Neutrophil (primary cell): ENCODE results near the gene ARL8B.
"Not testable (repeated sequence)": the region's sequence is repeated elsewhere in the genome, so short reads cannot be mapped to it uniquely, and the experiment has no call there.

ENCODE experiments used
- H3K27ac ChIP-seq: fragments of 200-600 bp; sonication (generic); 2 replicates; pipeline ENCODE4 v1.5.1; 2016; ENCODE audit warnings: mild to moderate bottlenecking, moderate library complexity
- H3K27me3 ChIP-seq: fragments of 200-600 bp; sonication (generic); 2 replicates; pipeline ENCODE4 v1.6.0; 2016; ENCODE audit warnings: mild to moderate bottlenecking
- H3K36me3 ChIP-seq: fragments of 200-600 bp; sonication (generic); 2 replicates; pipeline ENCODE4 v1.5.1; 2017
- H3K4me1 ChIP-seq, 2 experiments: fragments of 200-600 bp in 1 of 2; sonication (generic) in 1 of 2; 1 replicate in 1 of 2; 2 replicates in 1 of 2; pipeline versions ENCODE4 v1.5.1 to v1.6.1; 2013 to 2016; ENCODE audit warnings: low read depth in 1 of 2, low read length in 1 of 2, mild to moderate bottlenecking in 1 of 2, moderate library complexity in 1 of 2; ENCODE audit not compliant: control insufficient read depth in 1 of 2, insufficient read depth in 1 of 2
- H3K4me3 ChIP-seq, 2 experiments: fragments of 200-600 bp in 1 of 2; sonication (generic) in 1 of 2; 1 replicate in 1 of 2; 2 replicates in 1 of 2; pipeline ENCODE4 v1.5.1; 2013 to 2016; ENCODE audit warnings: low read depth in 1 of 2, low read length in 1 of 2, mild to moderate bottlenecking in 1 of 2, moderate library complexity in 1 of 2
- H3K9me3 ChIP-seq: fragments of 200-600 bp; sonication (generic); 2 replicates; pipeline ENCODE4 v1.5.1; 2016
- TF ChIP-seq, protein P1 (sequence below): fragments of 200-600 bp; sonication (generic); IDR thresholded peaks from 2 replicates; pipeline ENCODE4 v1.5.1; 2016; ENCODE audit warnings: antibody characterized with exemption

Gene ARL8B

DNA sequence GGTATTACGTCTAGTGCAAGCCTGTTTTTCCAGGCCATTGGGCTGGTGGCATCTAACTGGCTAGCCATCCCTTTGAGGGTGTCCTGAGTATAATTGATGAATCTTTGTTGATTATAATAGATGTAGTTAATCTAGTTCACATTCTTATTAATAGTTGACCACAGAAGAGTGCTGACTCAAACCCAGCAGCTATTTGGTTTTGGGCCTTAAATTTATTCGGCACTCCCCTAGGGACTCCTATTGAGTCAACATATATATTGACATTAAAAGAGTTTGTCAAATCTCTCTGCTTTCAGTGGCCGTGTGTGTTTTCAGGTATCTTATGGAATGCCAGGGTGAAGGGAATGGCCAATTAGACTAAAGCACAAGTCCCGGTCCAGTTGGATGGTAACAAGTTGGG lies 19.7 kb downstream of the ARL8B start:
- peaks cover 34 to 45% of the 10 kb centered on the region in 2 experiments for H3K4me1 ChIP-seq
- peaks cover 3% of the 10 kb centered on the region for H3K36me3 ChIP-seq
- no peak overlapping the region for H3K4me3 ChIP-seq
- H3K27me3 ChIP-seq = no peaks in the 10 kb centered on the region
- TF ChIP-seq, protein P1, sequence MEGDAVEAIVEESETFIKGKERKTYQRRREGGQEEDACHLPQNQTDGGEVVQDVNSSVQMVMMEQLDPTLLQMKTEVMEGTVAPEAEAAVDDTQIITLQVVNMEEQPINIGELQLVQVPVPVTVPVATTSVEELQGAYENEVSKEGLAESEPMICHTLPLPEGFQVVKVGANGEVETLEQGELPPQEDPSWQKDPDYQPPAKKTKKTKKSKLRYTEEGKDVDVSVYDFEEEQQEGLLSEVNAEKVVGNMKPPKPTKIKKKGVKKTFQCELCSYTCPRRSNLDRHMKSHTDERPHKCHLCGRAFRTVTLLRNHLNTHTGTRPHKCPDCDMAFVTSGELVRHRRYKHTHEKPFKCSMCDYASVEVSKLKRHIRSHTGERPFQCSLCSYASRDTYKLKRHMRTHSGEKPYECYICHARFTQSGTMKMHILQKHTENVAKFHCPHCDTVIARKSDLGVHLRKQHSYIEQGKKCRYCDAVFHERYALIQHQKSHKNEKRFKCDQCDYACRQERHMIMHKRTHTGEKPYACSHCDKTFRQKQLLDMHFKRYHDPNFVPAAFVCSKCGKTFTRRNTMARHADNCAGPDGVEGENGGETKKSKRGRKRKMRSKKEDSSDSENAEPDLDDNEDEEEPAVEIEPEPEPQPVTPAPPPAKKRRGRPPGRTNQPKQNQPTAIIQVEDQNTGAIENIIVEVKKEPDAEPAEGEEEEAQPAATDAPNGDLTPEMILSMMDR = no peak
- H3K27ac ChIP-seq = no peak overlapping the region
- H3K9me3 ChIP-seq = no peaks in the 10 kb centered on the region

DNA sequence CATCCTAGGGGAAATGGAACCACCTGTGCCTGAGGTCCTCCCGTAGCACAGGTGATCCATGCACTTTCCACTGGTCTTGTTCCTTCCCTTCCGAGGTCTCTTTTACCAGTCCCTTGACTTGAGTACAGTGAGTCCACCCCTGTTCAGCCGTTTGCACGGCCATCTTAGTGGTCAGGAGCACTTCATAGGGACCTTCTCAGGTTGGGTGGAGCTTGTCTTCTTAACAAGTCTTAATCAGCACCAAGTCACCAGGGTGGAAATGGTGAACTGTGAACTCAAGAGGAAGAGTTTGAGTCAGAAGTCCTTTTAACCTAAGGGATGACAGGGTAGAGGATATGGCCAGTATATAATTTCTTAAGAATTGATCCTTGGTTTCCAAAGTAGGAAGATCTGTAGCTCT lies 21.4 kb downstream of the ARL8B start:
- peak overlapping the region; percentile 72 for H3K27ac ChIP-seq
- no peak overlapping the region for H3K4me3 ChIP-seq
- no peaks in the 10 kb centered on the region for H3K9me3 ChIP-seq
- peaks cover 3% of the 10 kb centered on the region for H3K36me3 ChIP-seq
- peaks cover 25 to 36% of the 10 kb centered on the region in 2 experiments for H3K4me1 ChIP-seq
- no peaks in the 10 kb centered on the region for H3K27me3 ChIP-seq
- TF ChIP-seq, protein P1 = no peak

DNA sequence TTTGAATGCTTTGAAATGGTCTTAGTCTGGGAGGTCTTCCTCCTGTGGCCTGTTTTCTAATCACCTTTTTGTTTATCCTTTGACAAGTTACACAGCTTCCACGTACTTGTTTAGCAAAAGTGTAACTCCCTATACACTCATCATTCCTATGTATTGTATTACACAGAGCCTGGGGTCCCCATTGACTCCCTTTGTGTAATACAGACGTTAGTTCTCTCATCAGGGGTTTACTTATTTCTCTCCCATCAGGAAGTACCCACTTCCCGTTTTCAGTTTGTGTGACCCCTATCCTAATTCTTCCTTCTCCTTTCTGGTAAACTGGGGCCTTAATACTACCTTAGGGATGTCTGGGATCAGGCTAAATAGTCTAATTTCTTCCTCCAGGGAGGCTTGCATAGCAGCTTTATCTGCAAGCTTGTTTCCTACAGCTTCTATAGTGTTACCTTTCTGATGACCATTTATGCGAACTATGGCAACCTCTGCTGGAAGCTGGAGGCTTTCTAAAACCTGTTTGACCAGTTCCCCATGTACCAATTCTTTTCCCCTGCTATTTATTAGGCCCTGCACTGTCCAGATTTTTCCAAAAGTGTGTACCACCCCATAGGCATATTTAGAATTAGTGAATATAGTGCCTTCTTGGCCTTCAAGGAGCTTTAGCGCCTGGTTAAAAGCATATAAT lies 22.4 kb downstream of the ARL8B start:
- TF ChIP-seq, protein P1 = no peak
- no peak overlapping the region for H3K4me3 ChIP-seq
- no peaks in the 10 kb centered on the region for H3K27me3 ChIP-seq
- H3K4me1 ChIP-seq = peaks cover 15 to 26% of the 10 kb centered on the region in 2 experiments
- peak overlapping the region; percentile 72 for H3K27ac ChIP-seq
- no peaks in the 10 kb centered on the region for H3K9me3 ChIP-seq
- H3K36me3 ChIP-seq = peaks cover 3% of the 10 kb centered on the region

DNA sequence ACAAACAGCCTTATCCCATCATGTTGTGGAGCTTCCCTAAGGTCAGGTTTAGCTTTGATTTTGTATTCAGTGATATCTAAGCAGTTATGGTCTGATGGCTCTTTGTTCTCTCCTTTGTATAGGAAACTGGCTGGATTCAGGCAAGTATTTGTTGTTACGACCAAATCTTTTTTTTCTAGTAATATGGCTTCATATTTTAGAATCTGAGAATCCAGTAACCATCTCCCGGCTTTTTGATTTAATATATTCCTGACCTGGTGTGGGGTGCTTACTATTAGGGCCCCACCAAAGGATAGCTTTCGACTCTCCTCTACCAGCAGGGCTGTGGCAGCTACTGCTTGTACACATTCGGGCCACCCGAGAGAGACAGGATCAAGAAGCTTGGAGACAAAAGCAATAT lies 23.0 kb downstream of the ARL8B start:
- TF ChIP-seq, protein P1 = no peak
- H3K9me3 ChIP-seq = no peaks in the 10 kb centered on the region
- peak overlapping the region; percentile 72 for H3K27ac ChIP-seq
- H3K4me3 ChIP-seq = no peak overlapping the region
- no peaks in the 10 kb centered on the region for H3K27me3 ChIP-seq
- H3K4me1 ChIP-seq = peaks cover 9 to 20% of the 10 kb centered on the region in 2 experiments
- H3K36me3 ChIP-seq = peaks cover 3% of the 10 kb centered on the region

DNA sequence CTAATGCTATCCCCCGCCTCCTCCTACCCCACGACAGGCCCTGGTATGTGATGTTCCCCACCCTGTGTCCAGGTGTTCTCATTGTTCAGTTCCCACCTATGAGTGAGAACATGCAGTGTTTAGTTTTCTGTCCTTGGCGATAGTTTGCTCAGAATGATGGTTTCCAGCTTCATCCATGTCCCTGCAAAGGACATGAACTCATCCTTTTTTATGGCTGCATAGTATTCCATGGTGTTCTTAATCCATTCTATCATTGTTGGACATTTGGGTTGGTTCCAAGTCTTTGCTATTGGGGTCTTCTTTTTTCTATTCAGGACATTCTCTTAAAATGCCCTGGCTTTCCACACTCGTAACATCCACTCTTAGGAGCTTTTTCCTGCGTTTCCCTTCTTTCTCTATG lies 25.1 kb downstream of the ARL8B start:
- not testable (repeated sequence) for H3K4me3 ChIP-seq, H3K27me3 ChIP-seq, H3K27ac ChIP-seq, H3K9me3 ChIP-seq, H3K36me3 ChIP-seq
- peaks cover 7 to 17% of the 10 kb centered on the region in 2 experiments for H3K4me1 ChIP-seq

DNA sequence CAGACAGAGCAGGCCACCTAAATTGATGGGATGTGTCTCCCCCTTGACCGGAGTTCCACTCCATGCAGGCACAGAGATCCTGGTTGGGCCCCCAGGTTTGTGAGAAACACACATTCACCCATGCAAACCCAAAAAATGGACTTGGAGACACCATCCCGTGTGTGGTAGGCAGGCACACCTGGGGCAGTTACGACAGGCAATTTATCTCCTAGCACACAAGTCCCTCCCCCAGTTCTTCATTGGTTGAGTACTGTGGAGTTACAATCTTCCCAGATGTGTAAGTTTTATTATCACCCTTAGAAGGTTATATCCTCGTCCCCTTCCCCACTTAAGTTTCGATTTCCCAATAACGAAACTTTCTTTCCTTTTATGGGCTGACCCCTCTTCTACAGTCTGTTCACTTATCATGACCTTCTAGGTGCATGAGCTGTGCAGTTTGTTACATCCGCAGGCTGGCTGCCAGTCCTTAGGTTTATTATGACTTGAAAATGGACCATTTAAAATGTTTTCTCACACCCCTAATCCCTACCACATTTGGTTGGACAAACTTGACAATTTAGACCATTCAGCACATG lies 27.3 kb downstream of the ARL8B start:
- no peaks in the 10 kb centered on the region for H3K36me3 ChIP-seq
- no peak overlapping the region for H3K27ac ChIP-seq
- H3K27me3 ChIP-seq = no peaks in the 10 kb centered on the region
- peaks cover 6 to 10% of the 10 kb centered on the region in 2 experiments for H3K4me1 ChIP-seq
- TF ChIP-seq, protein P1 = no peak
- H3K9me3 ChIP-seq = no peaks in the 10 kb centered on the region
- H3K4me3 ChIP-seq = no peak overlapping the region
